ENCODE measurements around the gene HMGB2.

Gene HMGB2

DNA sequence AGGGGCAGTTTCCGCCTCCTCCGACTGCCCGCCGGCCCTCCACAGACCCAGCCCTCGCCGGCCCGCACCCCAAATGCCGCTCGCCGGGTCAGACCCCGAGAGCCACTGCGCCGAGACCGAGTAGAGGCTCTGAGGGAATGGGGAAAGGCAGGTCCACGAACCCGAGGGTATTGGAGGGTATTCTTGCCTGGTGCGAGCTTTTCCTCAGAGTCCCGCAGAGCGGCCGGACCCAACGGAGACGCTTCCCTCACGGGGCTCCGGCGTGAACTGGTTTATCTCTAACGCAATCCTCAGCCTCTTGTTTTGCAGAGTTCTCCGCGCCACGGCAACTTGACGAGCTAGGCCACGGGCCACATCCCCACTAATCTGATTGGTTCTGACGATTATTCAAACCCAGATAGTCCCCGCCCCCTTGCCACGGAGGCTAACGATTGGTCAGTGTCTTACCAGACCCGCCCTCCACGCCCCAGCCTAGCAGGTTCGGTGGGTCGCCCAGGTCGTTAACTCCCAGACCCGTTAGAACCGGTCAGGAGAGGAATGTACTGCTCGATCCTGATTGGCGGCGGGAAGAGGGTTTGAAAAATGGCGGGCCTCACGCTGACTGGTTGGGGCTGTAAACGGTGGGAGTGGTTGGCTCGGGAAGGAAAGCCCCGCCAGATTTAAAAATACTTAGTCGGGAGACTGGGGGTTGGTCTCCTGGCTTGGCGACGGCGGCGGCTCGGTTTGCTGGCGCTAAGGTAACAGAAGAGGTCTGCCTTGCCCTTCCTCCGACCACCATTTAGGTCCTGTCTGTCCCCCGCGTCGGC lies at the start of gene HMGB2:
TSS of gene HMGB2 (minus strand) at position 274 of the 806 bp plus-strand sequence. CDS start 709 bp downstream, outside the sequence.
- DNase-seq, result peak; percentile 96

DNA sequence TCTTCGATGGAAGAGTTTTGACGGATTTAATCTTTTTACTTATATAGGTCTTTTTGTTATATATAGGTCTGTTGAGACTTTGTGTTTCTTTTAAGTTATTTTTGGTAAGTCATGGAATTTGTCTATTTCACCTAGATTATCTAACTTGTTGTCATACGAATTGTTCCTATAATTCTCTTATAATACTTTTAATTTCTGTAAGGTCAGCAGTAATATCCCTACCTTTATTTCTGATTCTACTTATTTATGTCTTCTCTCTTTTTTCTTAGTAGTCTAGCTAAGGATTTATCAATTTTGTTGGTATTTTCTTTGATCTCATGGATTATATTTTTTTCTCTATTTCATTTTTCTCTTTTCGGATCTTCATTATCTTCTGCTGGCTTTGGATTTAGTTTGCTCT lies 48.2 kb upstream of the HMGB2 start:
- no peak for DNase-seq

DNA sequence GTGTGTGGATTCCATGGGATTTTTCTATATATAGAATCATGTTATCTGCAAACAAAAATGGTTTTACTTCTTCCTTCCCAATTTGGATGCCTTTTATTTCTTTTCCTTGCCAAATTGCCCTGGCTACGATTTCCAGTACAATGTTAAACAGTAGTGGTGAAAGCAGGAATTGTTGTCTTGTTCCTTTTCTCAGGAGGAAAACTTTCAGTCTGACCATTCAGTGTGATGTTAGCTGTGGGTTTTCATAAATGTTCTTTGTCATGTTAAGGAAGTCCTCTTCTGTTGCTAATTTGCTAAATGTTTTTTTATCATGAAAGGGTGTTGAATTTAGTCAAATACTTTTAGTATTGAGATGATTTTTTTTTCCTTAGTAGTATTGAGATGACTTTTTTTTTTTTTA lies 47.5 kb upstream of the HMGB2 start:
- no peak for DNase-seq

DNA sequence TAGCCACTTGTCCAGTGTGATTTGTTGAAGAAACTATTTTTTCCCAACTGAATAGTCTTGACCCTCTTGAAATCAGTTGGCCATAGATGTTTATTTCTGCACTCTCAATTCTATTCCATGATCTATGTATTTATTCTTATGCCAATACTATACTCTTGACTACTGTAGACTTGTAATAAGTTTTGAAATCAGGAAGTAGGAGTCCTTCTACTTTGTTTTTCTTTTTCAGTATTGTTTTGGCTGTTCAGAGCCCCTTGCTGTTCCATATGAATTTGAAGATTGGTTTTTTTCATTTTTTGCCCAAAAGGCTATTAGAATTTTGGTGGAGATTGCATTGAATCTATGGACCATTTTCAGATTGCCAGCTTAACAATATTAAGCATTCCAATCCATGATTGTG lies 46.8 kb upstream of the HMGB2 start:
- DNase-seq, result no peak

DNA sequence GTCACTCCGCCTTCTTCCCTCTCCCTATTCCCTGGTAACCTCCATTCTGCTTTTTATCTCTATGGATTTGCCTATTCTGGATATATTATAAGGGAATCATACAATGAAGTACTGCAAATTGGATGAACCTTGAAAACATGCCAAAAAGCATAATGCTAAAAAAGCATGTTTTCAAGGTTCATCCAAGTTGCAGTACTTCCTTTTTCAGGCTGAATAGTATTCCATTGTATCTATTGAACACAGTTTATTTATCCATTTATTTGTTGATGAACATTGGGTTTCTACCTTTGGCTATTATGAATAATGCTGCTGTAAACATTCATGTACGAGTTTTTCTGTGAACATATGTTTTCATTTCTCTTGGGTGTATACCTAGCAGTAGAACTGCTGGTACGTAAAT lies 45.8 kb upstream of the HMGB2 start:
- DNase-seq, result no peak

DNA sequence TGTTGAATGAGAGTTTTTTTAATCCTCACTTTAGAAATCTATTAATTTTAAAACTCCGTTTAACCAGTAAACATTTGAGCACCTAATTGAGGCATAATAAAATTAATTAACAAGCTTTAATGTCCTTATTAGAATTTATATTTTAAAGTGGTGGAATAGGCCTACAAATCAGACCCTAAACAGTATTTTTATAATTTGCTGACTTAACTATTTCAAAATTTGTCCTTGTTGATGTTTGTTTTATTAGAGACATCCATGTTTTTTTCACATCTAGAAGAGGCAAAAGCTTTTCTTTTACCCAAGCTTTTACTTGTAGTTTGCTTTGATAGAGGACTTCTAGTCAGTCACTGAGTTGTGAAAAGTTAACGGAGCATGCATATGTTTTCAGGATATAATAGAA lies 40.4 kb upstream of the HMGB2 start:
- DNase-seq, result no peak

DNA sequence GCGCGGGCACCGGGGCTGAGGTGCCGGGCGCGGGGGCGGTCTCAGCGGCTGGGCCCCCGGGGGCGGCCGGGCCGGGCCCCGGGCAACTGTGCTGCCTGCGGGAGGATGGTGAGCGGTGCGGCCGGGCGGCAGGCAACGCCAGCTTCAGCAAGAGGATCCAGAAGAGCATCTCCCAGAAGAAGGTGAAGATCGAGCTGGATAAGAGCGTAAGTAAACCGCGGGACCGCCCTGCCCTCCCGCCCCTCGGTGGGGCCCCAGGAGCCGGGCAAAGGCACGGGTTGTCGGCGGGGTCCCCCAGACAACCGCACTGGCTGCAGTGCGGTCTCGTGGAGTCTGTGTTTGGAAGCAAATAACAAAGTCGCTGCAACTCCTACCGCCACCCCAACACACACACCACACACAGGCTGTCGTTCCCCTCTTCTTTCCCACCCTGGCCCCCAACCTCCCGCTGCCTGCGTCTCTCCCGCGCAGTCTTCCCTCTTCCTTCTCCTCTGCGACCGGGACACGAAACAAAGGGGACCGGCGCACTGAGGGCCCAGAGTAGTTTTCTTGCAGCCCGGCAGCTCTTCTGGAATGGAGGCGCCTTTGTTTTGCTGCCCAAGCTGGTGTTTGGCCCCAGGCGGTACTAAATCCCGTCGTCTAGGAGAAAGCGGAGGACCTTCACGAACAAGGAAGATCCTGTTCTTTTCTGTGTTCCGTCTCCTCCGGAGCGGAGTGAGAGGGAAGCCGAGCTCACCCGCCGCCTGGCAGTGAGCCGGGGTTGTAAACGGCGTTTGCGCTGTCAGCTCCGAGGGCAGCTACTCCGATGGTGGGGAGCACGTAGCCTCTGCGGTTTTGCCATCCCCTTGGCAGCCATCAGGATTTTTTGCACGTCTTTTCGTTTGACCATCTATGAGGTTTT lies 37.4 kb upstream of the HMGB2 start:
- peak; percentile 30 for DNase-seq

DNA sequence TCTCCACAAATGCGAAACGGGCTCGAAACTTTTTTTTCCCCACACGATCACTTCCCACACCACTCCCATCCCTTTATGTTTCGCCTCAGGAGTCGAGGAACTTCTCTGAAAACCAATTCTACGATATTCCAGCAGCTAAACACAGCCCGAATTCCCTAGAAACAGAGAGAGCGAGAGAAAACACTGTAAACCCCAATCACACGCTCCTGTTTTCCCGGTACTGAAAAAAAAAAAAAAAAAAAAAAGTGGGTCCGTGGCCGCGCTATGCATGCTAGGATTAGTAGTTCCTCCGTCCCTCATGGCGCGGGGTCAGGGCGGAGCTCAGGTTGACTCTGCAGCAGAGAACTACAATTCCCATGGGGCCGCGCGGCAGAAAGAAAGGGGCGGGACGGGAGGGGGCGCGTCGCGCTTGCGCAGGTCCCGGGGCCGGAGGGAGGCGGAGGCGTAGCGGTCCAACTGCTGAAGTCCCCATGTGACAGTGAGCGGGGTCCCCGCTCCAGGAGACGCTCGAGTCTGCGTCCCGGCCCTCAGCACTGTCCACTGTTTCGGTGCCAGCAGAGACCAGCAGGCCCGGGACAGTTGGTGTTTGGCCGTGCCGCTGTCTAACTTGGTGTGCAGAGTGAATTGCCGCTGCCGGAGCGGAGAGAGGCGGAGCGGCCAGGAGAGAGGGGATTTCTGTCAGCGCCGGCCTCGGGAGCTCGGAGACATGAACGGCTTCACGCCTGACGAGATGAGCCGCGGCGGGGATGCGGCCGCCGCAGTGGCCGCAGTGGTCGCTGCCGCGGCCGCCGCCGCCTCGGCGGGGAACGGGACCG lies 36.5 kb upstream of the HMGB2 start, which contains the start of gene SAP30:
TSS of gene SAP30 (plus strand) at position 478 of the 815 bp plus-strand sequence. CDS start at position 707, 229 bp downstream.
- peak; percentile 89 for DNase-seq

DNA sequence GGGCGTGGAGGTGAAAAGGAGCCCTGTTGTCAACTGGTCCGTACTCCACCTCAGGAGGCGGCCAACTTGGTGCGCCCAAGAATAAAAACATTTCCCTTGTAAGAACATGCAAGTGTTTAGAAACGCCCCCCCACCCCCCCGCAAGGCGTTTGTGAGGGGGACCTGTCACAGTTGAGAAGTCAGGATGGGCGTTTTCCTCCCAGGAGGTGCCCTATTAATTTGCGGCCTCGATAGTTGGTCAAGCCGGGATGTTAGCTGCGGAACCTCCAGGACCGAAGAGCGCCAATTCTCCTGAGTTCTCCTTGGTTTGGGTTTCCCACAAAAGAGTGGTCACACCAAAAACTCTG lies 35.9 kb upstream of the HMGB2 start:
- no peak for DNase-seq

DNA sequence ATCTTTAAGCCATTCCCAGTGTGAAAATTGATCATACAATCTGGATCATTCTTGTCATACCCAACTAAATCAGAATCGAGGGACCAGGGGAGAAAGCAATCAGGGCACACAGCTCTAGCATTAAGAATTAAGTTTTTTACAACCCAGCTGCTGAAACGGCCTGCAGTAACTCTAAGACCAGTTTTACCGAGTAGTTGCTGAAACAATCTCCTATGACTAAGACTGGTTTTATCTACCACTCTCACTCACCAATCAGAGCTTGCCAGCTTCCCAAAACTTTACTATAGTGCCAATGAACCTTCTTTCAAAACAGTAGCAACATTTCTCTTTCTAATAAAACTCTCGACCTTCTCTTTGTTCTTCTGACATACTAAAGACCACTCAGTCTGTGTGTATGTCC lies 33.8 kb upstream of the HMGB2 start:
- no peak for DNase-seq

DNA sequence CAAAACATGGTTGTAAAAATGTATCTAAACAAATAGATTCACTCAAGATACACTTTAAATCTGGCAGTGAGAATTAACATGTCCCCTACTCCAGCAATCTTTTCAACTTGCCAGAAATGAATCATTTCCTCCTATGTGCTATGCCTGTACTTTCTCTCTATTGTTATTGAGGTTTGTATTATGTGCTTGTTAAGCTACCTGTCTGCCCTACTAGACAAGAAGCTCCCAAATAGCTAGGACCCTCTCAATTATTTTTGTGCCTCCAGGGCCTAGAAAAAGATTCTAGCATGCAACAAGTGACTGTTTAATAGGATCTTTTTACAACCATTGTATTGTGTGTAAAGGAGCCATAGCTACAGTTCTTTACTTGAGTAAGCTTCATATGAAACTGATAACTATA lies 33.1 kb upstream of the HMGB2 start:
- no peak for DNase-seq

DNA sequence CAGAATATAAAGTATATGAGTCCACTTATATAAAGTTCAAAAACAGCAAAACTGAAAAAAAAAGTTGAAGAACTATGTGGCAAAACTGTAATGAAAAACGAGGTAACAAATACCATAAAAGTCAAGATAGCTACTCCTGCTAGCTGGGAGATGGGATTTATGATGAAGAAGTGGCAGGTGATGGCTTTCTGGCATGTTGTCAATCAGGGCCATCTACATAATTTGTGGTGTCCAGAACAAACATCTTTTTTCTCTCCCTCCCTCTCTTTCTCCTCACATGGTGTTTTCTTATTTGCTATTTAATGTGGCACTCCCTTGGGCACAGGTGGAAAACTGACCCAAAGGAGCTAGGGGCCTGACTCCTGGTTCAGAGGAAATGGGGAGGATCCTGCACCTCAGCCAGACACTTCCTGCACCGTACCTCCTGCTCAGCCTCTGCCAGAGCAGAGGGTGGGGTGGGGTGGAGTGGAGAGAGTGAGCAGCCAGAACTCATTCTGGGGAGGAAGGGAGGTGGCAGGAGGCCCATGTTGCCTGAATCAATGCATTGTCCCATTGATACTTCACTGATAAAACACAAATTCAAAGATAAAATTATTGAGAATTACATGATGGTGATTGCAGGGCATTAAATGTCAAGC lies 31.3 kb upstream of the HMGB2 start:
- no peak for DNase-seq

DNA sequence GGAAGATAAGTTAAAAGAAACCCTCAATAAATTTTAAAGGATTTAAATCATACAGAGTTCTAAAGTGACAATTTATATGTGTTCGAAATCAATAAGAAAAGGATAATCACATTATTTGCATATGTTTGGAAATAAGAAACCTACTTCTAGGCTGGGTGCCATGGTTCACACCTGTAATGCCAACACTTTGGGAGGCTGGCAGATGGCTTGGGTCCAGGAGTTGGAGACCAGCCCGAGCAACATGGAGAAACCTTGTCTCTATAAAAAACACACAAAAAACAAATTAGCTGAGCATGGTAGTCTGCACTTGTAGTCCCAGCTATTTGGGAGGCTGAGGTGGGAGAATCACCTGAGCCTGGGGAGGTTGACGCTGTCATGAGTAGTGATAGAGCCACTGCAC lies 28.5 kb upstream of the HMGB2 start:
- DNase-seq, result peak; percentile 38

DNA sequence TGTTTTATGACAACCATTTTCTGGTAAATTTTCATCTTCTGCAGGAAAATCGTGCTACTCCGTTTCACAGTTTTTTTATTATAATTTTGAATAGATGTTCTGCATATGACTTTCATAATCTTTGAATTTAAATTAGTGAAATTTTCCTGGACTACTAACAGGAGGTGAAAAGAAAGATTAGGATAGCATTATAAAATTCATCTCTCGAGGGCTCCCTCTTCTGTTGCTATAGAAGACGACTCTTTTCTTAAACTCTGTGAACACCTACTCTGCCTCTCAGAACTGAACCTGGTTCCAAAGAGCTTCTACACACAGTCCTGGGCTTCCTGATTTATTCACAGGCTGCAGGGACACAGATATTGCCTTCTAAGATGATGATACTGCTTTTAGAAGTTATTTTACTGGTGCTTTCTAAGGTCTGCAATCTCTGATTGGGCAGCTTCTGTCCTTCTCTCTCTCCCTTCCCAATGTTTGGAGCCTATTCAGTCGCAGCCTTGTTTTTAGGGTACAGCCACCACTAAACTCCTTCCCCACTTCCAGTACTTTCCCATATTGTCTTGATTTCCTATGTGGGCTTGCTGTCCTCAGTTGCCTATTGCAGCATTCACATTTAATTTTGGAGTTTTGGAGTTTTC lies 26.5 kb upstream of the HMGB2 start:
- DNase-seq, result no peak

DNA sequence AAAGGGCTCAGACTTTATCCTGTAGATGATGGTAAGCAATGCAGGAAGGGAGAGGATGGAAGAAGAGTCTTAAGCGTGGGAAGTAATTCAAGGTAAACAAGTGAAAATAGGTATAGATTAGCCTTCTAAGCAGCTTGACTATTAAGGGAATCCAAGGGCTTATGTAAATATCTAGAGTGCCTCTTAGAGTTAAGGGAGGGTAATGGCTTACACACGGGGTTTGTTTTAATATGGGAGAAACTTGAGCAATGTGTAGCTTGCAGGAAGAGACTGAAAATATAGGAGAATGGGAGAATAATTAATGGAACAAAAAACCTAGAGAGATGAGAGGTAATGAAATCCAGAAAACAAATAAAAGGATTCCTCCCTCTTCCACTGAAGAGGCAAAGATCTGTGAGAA lies 23.8 kb upstream of the HMGB2 start:
- no peak for DNase-seq

DNA sequence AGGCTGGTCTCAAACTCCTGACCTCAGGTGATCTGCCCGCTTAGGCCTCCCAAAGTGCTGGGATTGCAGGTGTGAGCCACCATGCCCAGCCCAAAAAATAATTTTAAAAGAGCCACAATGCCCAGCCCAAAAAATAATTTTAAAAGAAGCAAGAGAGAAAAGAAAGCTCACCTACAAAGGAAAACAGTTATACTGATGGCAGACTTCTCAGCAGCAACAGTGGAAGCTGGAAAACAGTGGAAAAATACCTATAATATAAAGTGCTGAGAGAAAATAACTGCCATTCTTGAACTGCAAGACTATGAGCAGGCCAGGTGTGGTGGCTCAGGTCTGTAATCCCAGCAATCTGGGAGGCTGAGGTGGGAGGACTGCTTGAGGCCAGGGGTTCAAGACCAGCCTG lies 13.3 kb upstream of the HMGB2 start:
- no peak for DNase-seq

DNA sequence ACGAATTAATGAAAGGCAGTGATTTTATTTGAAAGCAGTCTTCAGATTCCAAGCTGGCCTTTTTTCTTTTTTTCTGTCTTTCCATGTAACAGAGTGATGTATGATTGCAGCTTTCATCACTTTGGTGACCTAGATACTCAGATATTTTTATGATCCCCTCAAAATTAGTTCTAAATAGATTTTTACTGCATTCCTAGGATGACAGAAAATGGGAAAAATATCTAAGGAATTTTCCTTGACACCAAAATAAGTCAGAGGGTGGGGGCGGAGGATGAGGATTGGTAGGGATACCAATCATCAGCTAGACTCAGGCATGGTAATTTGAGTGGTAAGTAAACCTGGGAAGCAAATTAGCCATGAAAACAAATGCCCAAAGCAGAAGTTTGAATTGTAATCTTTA lies 11.9 kb upstream of the HMGB2 start:
- no peak for DNase-seq

DNA sequence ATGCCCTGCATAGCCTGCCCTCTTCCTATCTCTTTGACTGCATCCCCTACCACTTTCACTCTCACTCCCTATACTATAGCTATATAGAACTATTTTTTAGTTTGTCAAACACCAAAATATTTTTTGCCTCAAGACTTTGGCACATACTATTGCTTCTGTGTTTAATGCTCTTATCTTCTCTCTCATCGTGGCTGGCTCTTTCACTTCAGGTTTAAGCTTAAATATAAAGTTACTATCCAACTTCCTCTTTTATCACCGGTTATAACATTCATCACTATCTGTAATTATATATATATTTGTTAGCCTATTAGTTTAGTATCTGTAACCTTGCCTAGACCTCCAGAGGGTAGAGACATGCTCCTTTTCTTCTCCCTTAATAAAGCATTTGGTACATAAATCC lies 11.5 kb upstream of the HMGB2 start:
- no peak for DNase-seq

DNA sequence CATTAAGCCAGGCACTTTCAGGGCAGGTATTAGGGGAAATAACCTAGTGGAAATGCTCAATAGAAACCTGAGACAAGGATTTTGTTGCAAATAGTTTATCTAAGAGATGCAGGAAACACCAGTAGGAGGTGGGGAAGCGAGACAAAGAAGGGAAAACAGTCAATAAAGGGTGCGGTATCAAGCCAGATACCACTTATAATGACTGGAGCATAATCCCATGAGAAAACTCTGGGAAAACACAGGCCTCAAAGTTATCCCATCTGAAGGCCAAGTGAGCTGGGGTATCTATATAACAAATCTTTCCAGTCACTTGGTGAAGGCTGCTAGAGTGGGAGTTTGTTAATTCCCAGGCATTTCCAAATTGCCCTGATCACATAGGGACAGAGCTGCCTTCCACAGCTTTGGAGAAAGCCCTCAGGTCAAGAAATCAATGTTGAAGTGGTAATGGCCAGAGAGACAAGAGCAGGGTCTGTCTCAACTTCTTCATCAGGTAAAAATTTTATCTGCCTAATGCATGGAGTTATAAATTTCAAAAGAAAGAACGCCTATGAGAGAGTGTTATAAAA lies 9.8 kb upstream of the HMGB2 start:
- no peak for DNase-seq

DNA sequence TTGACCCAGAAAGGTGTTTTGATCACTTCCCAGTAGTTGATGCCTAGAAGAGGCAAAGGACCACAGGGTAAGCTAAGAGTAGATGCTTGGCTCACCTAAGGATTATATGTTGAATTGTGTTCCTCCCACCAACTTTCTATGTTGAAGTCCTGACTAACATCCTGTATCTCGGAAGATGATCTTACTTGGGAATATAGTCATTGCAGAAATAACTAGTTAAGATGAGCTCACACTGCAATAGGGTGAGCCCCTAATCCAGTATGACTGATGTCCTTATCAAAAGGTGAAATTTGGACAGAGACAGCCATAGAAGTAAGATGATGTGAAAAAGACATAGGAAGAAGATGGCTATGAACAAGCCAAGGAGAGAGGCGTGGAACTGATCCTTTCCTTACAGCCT lies 3.3 kb upstream of the HMGB2 start:
- no peak for DNase-seq

DNA sequence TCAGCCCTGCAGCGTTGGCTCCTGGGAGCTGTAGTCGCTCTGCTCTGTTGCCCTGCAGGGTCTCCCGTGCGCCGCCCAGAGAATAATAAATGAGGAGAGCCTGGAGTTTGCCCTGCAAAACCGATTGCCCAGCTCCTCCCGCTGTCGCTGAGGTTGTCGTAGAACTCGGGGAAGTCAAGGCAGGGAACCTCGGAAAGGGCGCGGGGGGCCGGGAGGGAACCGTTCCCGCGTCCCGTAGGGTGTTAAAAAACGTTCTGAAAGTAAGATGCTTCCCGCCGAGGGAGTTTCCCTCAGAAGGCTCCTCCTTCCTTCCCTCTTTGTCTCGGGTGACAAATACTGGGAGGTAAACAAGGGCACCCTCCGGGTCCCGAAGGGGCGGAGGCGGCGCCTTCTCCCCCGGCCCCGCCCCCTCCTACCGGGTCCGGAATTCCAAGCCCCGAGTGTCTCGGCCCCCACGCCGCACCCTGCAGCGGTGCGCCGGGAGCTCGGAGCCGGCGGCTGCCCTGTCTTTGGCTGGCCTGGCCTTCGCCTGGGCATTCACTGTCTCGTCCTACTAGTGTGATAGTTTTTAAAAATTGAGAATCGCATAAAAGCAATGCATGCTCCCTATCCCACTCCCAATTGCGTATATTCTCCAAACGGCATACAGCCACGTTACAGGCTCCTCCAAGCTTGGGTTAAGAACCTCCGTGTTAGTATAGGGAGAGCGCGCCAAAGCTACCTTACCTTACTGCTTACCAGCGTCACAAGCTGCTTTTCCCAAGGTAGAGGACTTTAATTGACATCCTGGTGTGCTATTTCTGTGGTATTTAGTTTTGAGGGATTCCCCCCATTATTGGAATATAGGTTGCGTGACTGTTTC lies 964 bp upstream of the HMGB2 start:
- DNase-seq, result peak; percentile 75
